AG08395 (cell line): ENCODE results near the gene FAM83E.
A peak's percentile ranks its signal among the peaks of the same experiment; 100 is the strongest.
"Not testable (repeated sequence)": the region's sequence is repeated elsewhere in the genome, so short reads cannot be mapped to it uniquely, and the experiment has no call there.

Experiments
- DNase-seq: peaks from one replicate; pipeline ENCODE4 v3.0.0; 2012; ENCODE audit warnings: mixed read lengths, low spot score

The FAM83E gene

DNA sequence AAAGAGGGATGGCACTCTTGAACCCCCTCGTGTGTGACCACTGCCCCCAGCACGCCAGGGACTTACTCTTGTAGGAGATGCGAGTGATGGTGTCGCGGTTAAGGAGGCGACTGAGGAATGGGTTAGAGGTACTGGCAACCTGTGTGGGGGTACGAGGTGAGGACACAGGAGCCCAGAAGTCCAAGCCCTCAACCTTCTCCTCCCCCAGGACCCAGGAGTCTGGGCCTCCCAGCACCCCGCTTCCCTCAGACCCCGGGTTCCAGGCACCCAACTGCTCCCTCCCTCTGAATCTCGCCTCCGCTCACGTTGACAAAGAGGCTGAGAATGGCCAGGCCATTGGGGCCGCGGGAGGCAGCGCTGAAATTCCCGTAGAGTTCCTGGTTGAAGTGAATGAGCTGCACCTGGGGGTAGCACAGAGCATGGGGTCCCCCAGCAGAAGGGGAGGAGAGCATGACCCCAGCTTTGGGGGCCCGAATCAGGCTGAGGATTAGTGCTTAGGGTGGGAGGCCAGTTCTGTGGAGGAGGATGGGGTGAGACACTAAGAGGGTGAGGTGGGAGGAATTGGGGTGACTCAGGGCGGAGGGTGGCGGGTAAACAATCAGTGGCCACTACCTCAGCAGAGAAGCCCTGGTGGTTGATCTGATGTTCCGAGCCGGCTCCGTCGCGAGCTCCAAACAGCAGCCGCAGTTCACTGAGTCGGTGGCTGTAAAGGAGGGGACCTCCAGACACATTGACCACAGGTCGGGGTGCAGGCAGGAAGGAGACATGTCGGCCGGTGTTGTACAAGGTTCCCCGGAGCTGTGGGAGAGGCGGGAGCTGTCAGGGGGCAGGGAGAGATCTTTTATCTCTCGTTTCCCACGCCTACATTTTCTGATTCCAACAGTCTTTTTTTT is 24.9 kb upstream of the FAM83E start:
- no peak for DNase-seq

DNA sequence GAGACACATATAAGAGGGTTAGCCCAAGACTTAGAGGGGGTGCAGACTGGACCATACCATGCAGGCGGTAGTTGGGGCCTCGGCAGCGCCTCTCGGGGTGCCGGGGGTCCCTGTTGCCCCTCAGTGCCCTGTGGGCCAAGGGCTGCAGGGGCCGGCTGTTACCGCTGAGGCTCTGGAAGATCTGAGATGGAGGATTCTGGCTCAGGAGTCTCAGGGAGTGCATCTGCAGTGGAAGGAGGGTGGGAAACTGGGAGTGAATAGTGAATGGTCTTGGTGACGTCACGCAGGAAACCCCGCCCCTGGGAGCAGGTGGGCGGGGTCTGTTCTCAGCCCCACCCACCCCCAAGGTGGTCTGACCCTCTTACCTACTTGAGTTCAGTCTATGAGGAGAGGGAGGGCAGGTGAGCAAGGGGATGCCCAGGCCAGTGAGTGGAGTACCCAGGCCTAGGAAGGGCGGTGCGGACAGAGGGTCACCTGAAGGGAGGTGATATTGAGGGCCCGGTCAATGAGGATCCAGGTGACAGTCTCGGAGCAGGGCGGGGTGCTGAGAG is 24.0 kb upstream of the FAM83E start:
- no peak for DNase-seq

DNA sequence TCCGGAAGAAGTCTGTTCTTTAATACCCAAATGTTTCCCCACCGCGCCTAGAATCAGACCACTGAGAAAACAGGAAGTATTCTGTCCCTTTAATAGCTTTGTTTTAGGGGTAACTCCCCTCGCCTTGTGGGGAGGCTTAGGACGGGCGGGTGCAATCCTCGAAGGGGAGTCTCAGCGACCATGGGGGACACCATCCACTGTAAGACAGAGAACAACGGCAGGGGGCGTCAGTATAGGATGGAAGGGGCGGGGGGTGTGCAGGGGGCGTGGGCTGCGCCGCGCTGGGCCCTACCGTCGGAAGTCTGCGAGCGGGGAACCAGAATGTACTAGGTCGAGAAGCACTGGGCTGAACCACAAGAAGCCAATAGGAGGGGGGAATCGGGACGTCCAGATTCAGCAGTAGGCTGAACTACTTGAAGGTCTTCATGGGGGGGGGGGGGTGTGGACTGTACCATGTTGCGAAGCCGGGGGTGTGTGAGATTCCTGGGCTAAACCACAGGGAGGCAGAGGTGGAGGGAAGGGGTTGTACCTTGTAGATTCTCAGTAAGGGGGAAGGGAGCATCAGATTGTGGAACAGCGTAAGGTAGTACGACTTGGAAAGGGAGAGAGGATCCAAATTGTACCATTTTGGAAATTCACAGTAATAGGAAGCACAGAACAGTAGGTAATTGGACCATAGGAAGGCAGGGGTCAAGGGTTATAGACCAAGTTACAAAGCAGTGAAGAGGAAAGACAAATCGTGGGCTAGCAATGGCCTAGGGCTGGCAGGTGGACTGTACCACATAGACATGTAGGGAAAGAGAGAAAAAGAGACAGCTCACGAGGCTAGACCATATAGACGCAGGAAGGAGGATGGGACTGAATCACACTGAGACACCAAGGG is 23.3 kb upstream of the FAM83E start:
- DNase-seq: peak; percentile 96

DNA sequence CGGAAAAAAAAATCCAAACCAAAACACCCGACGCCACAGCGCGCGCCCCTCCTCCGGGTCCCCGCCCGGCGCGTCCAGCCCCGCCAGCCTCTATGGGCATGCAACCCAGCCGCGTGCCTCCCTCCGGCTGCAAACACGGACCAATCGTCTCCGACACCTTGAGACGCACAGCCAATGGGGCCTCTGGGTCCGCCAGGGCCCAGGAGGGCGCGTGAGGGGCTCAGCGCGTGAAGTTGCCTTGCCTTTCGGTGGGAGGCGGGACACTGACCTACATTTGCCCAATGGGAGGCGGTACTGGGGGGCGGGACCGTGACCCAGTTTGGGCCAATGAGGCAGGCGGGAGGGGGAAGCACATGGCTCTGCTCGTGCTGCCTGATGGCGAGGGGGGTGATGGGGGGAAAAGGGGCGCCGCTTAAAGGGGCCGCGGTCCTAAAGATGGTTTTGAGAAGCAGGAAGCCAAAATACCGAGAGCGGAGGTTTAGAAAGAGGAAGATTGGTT is 22.6 kb upstream of the FAM83E start:
- peak; percentile 97 for DNase-seq

DNA sequence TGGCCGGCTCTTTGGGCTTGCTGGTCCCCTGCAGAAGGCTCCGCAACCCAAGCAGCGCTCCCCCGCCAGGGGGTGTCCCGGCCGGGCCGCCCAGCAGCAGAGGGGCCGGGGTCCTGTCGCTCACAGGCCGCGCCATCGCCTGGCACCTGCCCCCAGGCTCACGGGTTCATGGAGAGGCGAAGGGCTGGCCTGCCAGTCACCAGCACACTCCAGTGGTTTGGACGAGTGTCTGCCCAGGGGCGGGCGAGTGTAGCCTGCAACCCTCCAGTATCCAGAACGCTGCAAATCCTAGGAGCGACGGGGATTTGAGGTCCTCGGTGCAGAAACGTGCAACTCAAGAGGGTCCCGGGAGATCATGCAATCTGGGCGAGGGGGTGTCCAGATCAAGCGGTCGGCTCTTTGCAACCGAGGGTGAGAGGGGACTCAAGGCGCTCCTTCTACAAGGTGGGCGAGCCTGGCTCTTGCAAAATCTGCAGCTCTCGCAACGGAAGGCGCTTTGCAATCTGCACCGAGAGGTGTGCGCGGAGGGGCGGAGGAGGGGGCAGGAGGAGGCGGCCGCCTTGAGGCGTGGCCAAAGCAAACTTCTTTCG is 22.1 kb upstream of the FAM83E start, which contains the start of gene DBP:
Gene DBP (minus strand): TSS at position 521 of the 590 bp plus-strand sequence. CDS start 385 bp downstream, at position 136.
- DNase-seq: no peak

DNA sequence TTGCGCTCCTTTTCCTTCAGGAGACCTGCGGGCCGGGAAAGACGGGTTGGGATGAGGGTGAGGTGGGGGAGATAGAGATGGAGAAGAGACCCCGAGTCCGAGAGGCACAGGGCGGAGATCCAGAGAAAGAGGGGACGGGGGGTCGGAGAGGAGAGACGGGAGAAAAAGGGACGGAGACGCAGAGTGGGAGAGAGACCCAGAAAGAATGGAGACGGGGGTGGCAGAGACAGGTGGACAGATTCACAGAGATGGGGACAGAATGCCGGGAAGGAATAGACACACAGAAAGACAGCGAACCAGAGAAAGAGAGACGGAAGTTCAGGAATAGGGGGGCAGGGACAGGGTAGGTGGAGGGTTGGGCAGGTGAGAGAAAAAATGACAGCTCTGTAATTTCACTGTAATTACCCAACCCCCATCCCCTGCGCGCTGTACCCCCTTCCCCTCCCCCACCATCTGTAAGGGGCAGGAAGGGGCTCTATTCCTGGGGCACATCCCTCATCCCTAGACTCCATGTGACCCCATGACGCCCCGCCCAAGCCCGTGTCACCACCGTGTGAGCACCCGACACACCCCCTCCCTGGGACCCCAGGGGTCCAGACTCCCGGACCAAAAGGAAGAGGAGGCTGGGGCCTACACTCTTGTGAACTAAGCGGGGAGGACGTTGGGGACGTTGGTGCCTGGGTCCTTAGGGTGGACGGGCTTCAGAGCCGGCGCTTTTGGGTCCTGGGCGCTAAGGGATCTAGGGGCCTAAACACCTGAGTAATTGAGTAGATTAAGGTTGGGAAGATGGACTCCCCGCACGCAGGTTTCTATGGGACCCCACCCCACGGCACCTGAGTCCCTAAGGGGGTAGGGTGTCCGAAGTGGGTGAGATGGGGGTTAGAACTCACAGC is 21.3 kb upstream of the FAM83E start:
- no peak for DNase-seq

DNA sequence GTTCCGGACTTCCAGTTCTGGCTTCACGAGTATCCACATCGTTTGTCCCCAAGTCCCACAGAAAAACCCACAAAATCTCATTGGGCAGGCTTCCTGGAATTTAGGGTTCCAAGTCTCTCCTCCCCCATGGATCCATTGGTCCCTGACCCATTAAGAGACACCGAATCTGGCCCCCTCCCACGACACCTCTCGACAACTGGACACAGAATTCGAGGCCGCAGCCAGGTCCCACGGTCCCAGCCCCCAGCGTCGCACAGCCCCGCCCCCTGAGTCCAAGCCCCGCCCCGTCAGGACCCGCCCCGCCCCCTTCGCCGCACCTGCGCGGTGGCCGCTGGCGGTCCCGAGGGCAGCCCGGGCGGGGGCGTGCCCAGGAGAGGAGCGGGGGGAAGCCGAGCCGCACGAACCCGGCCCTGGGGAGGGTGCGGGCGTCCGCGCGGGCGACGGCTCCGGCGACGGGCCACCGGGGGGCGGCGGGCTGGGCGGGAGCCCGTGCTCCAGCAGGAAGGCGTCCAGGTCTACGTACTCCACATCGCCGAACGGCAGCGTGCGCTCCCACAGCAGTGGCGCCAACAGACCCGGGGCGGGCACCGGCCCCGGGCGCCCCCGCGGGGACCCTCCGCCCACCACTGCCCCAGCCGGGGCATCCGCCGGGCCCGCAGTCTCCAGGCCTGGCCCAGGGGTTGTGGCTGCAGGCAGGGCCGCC is 20.5 kb upstream of the FAM83E start:
- peak; percentile 67 for DNase-seq

- DNase-seq: peak; percentile 89
These were observed 19.8 kb upstream of the FAM83E start for GRCh38 chr19:48634424-48635262.

- no peak for DNase-seq
These were observed 19.1 kb upstream of the FAM83E start for GRCh38 chr19:48634036-48634342.

GRCh38 chr19:48633148-48634035 is 18.5 kb upstream of the FAM83E start:
- DNase-seq: no peak

- no peak for DNase-seq
These were observed 17.8 kb upstream of the FAM83E start for GRCh38 chr19:48632692-48633147.

DNA sequence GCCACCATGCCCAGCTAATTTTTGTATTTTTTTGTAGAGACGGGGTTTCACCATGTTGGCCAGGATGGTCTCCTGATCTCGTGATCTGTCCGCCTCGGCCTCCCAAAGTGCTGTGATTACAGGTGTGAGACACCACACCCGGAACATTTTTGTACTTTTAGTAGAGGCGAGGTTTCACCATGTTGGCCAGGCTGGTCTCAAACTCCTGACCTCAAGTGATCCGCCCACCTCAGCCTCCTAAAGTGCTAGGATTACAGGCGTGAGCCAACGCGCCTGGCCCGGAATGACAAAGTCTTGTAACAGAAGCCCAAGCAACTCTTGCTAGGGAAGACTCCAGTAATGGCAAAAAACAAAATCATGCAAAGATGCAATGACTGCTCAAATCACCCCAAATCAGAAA is 17.4 kb upstream of the FAM83E start:
- DNase-seq: not testable (repeated sequence)

DNA sequence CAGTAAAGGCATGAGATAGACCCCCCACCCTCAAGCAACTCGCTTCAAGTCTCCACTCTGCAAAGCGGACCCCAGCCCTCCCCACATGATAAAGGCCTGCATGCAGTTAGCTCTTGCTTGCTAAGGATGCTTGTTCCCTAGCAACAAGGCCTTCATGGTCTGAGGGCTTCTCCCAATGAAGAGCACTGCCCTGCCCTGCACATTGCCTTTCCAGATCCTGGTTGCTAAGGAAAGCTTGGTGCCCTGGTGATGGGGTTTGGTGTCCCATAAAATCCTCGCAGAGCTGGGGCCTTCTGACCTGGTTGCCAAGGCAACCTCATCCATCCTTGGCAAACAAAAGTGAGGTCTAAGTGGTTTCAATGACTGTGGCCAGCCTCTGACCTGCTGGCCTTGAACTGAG is 16.3 kb upstream of the FAM83E start:
- no peak for DNase-seq

GRCh38 chr19:48630296-48631063 is 15.6 kb upstream of the FAM83E start:
- DNase-seq: no peak

- no peak for DNase-seq
These were observed 14.9 kb upstream of the FAM83E start for GRCh38 chr19:48629599-48630295.

DNA sequence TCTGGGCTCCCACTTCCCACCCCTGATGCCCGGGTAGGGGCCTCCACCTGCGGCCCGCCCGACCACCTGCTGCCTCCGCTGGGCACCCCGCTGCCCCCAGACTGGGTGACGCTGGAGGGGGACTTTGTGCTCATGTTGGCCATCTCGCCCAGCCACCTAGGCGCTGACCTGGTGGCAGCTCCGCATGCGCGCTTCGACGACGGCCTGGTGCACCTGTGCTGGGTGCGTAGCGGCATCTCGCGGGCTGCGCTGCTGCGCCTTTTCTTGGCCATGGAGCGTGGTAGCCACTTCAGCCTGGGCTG is 14.4 kb upstream of the FAM83E start:
- DNase-seq: no peak
